K562 (cell line): ENCODE data around the gene C11orf91. TPM values are rescaled to one million over a fixed set of nuclear protein-coding genes. Genes with fewer than 3 reads are reported as not detected.

Experiments used
- ATAC-seq: fragments of 200-7000 bp; cut with Tn5 transposase; 3 replicates; pipeline ENCODE4 v1.9.1; 2020; ENCODE audit warnings: moderate library complexity
- BruUV-seq: library from RNA; stranded (reverse); fragments of 400-500 nt; replicated peaks from 2 replicates; lab custom pipeline; 2021; lab: Mats Ljungman, UMichigan
- CTCF ChIA-PET: fragments of 300-600 bp; formaldehyde crosslinking; extraction: SDS; loops from one replicate; lab custom pipeline; 2021; ENCODE audit warnings: low intra/inter-chr PET ratio; lab: Yijun Ruan, JAX
- POLR2A ChIA-PET: fragments of 300-600, 350-650 bp; sonication (Branson Sonifier 250); formaldehyde crosslinking; extraction: SDS; loops from one replicate; lab custom pipeline; 2021; ENCODE audit warnings: antibody characterized with exemption, inconsistent platforms; lab: Yijun Ruan, JAX
- DNase-seq, 4 experiments: peaks; one replicate each; pipeline versions ENCODE4 v3.0.0 to v3.0.0-alpha.2; 2011 to 2018; ENCODE audit warnings: low spot score in 3 of 4, mixed read lengths in 3 of 4; ENCODE audit errors: extremely low read depth in 1 of 4
- FAIRE-seq: peaks from 2 replicates; lab custom pipeline; 2011; peaks lifted over from hg19 to GRCh38; lab: Jason Lieb, UNC
- H2AFZ ChIP-seq: 2 replicates; pipeline ENCODE4 v1.6.0; 2011; ENCODE audit warnings: low read depth, low read length, control low read depth, inconsistent platforms
- H3K27ac ChIP-seq: fragments of 200-600 bp; 3 replicates; pipeline ENCODE4 v1.8.0; 2011; ENCODE audit warnings: low read depth, mild to moderate bottlenecking, control low read depth, inconsistent platforms, low read length, moderate library complexity, mixed read lengths; ENCODE audit errors: extremely low read depth
- H3K27me3 ChIP-seq, 2 experiments: fragments of 300-600 bp in 1 of 2; 2 replicates in 1 of 2; 3 replicates in 1 of 2; pipeline versions ENCODE4 v1.6.0 to v1.8.0; 2011; ENCODE audit warnings: inconsistent platforms in 2 of 2, low read length in 2 of 2, mild to moderate bottlenecking in 1 of 2, mixed read lengths in 1 of 2, moderate library complexity in 1 of 2; ENCODE audit not compliant: control insufficient read depth in 2 of 2, insufficient read depth in 2 of 2
- H3K36me3 ChIP-seq: fragments of 300-600 bp; 3 replicates; pipeline ENCODE4 v1.8.0; 2011; ENCODE audit warnings: mild to moderate bottlenecking, low read length, inconsistent platforms; ENCODE audit not compliant: control insufficient read depth, insufficient read depth
- H3K4me1 ChIP-seq, 2 experiments: fragments of 200-600 bp in 1 of 2; replicated peaks in 1 of 2; 2 replicates in 1 of 2; 3 replicates in 1 of 2; pipeline versions ENCODE4 v1.5.1 to v1.8.0; 2011; ENCODE audit warnings: inconsistent platforms in 2 of 2, low read length in 2 of 2, mild to moderate bottlenecking in 1 of 2, mixed read lengths in 1 of 2, moderate library complexity in 1 of 2; ENCODE audit not compliant: control insufficient read depth in 2 of 2, insufficient read depth in 2 of 2
- H3K4me2 ChIP-seq: 2 replicates; pipeline ENCODE4 v1.6.1; 2011; ENCODE audit warnings: low read length, control low read depth, inconsistent platforms, mixed read lengths; ENCODE audit not compliant: insufficient read depth
- H3K4me3 ChIP-seq: fragments of 200-600 bp; sonication (generic), shearing (Covaris generic); 2 replicates; pipeline ENCODE4 v1.5.1; 2016; ENCODE audit warnings: control low read depth, inconsistent platforms
- H3K79me2 ChIP-seq: fragments of 200-600 bp; 3 replicates; pipeline ENCODE4 v1.8.0; 2011; ENCODE audit warnings: low read length, inconsistent platforms; ENCODE audit not compliant: control insufficient read depth, insufficient read depth
- H3K9ac ChIP-seq, 2 experiments: 2 replicates each; pipeline versions ENCODE4 v1.6.0 to v1.6.1; 2011; ENCODE audit warnings: low read depth in 2 of 2, low read length in 2 of 2, control low read depth in 1 of 2, inconsistent platforms in 1 of 2, mild to moderate bottlenecking in 1 of 2, mixed read lengths in 1 of 2; ENCODE audit not compliant: insufficient read depth in 1 of 2
- H3K9me1 ChIP-seq: one replicate; pipeline ENCODE4 v1.6.0; 2011; ENCODE audit warnings: inconsistent platforms, mild to moderate bottlenecking, low read length, moderate library complexity; ENCODE audit not compliant: control insufficient read depth, insufficient read depth
- H3K9me3 ChIP-seq: replicated peaks from 2 replicates; pipeline ENCODE4 v1.5.1; 2011; ENCODE audit warnings: low read depth, low read length, inconsistent platforms; ENCODE audit not compliant: control insufficient read depth, insufficient read depth
- H4K20me1 ChIP-seq: replicated peaks from 2 replicates; pipeline ENCODE4 v1.6.1; 2011; ENCODE audit warnings: low read length, inconsistent platforms, mixed read lengths; ENCODE audit not compliant: control insufficient read depth, insufficient read depth
- CEBPB ChIP-seq: fragments of 450-650 bp; IDR thresholded peaks from 2 replicates; pipeline ENCODE4 v1.6.1; 2016; ENCODE audit warnings: missing genetic modification characterization, missing compliant biosample characterization
- CEBPG ChIP-seq, 3 experiments: fragments of 200-800 bp in 1 of 3; sonication (Bioruptor generic) in 1 of 3; sonication (generic) in 1 of 3; formaldehyde crosslinking in 1 of 3; IDR thresholded peaks in 2 of 3; conservative IDR thresholded peaks in 1 of 3; 2 replicates each; pipeline versions ENCODE4 v1.6.1 to v1.8.0; 2016 to 2022; ENCODE audit warnings: missing compliant biosample characterization in 2 of 3, missing genetic modification characterization in 2 of 3, mild to moderate bottlenecking in 1 of 3, missing genetic modification reagents in 1 of 3
- WGBS: fragments of 100-300 bp; shearing (Covaris generic); methylation state at CpG from one replicate; pipeline ENCODE4 v1.1.6; 2016; ENCODE audit warnings: low coverage, mixed read lengths; ENCODE audit not compliant: insufficient coverage; ENCODE audit errors: missing lambda C conversion rate; 5-methylcytosine and 5-hydroxymethylcytosine counted together
- in situ Hi-C: fragments of 300-500 bp; cut with MboI; formaldehyde crosslinking; loops from 4 replicates; pipeline ENCODE4 v1.15.0; 2018; ENCODE audit warnings: inconsistent platforms, mixed read lengths
- intact Hi-C: fragments of 100-400 bp; cut with micrococcal nuclease; formaldehyde crosslinking; loops from 2 replicates; pipeline ENCODE4 v1.14.2; 2022
- polyA plus RNA-seq, 8 experiments: library from polyadenylated mRNA; depleted of rRNA in 4 of 8; stranded (reverse) in 5 of 8; unstranded in 3 of 8; fragments of >200 nt; fragmentation: Nextera tagmentation in 2 of 8; fragmentation: Illumina TruSeq in 1 of 8; extraction: Ambion mirVana in 2 of 8; extraction: Trizol in 1 of 8; gene quantifications; 2 replicates each; pipeline versions ENCODE4 v1.2.1 to v1.2.3, GENCODE V29; 2011 to 2014; ENCODE audit warnings: inconsistent platforms in 1 of 8, missing spikeins in 1 of 8
- total RNA-seq, 7 experiments: library from RNA; depleted of rRNA in 6 of 7; stranded (reverse); fragments of >200 nt in 6 of 7; fragmentation: Illumina TruSeq in 2 of 7; extraction: Trizol in 2 of 7; gene quantifications; 2 replicates each; pipeline versions ENCODE4 v1.2.1 to v1.2.3, GENCODE V29; 2011 to 2021; ENCODE audit warnings: low replicate concordance in 1 of 7
- TF ChIP-seq, protein P1 (sequence below): sonication (generic); formaldehyde crosslinking; IDR thresholded peaks from 2 replicates; pipeline ENCODE4 v1.8.0; 2023; ENCODE audit warnings: missing genetic modification reagents, mild to moderate bottlenecking, borderline replicate concordance

C11orf91 gene
- total and polyA plus RNA-seq, 9 of the 15 experiments (the other 6 are each of a cell fraction or from before 2014, with no cell fraction given), result not detected

GRCh38 chr11:33652930-33653329 lies 47.7 kb downstream of the C11orf91 start:
- Histone ChIP-seq H2AFZ (no peak overlapping the region), H3K4me3 (no peak overlapping the region), H3K9me3 (no peaks in the 10 kb centered on the region), H3K9me1 (no peaks in the 10 kb centered on the region), H3K27me3 (peaks cover 11 to 37% of the 10 kb centered on the region in 2 experiments; a peak in 3 of 5 replicates), H3K27ac (no peak overlapping the region), H3K4me2 (no peak overlapping the region), H3K36me3 (no peaks in the 10 kb centered on the region), H3K79me2 (no peaks in the 10 kb centered on the region), H4K20me1 (no peaks in the 10 kb centered on the region), H3K9ac (no peak overlapping the region), H3K4me1 (no peaks in the 10 kb centered on the region; a peak in 1 of 5 replicates)
- ChIA-PET CTCF (interaction anchor here (0.6 kb wide), 1 partner anchor 1195 kb away, joined by 4 read pairs; no protein-coding TSS in a partner anchor), POLR2A (no interaction called here)
- in situ Hi-C loops, result no loop called here
- intact Hi-C loops, result no loop called here
- ATAC-seq (no peak), DNase-seq (no peak), FAIRE-seq (no peak)
- 4% methylated on average over 3 of the region's 3 CpGs for WGBS
- BruUV-seq, result no TSS peak
- TF ChIP-seq CEBPG (CRISPR knock-in tag; IDR thresholded peaks at IDR 0.05) (no peak), CEBPG (tag; conservative IDR thresholded peaks at IDR 0.05 in 1 of 2, IDR thresholded peaks at IDR 0.05 in 1 of 2) (0 out of 4 replicates have a peak, but pooled peaks of 1 of the 2 experiments have one; percentile 25), CEBPB (peak; percentile 50; the same call in 1 of the 2 replicates)
- TF ChIP-seq, protein P1, sequence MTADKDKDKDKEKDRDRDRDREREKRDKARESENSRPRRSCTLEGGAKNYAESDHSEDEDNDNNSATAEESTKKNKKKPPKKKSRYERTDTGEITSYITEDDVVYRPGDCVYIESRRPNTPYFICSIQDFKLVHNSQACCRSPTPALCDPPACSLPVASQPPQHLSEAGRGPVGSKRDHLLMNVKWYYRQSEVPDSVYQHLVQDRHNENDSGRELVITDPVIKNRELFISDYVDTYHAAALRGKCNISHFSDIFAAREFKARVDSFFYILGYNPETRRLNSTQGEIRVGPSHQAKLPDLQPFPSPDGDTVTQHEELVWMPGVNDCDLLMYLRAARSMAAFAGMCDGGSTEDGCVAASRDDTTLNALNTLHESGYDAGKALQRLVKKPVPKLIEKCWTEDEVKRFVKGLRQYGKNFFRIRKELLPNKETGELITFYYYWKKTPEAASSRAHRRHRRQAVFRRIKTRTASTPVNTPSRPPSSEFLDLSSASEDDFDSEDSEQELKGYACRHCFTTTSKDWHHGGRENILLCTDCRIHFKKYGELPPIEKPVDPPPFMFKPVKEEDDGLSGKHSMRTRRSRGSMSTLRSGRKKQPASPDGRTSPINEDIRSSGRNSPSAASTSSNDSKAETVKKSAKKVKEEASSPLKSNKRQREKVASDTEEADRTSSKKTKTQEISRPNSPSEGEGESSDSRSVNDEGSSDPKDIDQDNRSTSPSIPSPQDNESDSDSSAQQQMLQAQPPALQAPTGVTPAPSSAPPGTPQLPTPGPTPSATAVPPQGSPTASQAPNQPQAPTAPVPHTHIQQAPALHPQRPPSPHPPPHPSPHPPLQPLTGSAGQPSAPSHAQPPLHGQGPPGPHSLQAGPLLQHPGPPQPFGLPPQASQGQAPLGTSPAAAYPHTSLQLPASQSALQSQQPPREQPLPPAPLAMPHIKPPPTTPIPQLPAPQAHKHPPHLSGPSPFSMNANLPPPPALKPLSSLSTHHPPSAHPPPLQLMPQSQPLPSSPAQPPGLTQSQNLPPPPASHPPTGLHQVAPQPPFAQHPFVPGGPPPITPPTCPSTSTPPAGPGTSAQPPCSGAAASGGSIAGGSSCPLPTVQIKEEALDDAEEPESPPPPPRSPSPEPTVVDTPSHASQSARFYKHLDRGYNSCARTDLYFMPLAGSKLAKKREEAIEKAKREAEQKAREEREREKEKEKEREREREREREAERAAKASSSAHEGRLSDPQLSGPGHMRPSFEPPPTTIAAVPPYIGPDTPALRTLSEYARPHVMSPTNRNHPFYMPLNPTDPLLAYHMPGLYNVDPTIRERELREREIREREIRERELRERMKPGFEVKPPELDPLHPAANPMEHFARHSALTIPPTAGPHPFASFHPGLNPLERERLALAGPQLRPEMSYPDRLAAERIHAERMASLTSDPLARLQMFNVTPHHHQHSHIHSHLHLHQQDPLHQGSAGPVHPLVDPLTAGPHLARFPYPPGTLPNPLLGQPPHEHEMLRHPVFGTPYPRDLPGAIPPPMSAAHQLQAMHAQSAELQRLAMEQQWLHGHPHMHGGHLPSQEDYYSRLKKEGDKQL (CRISPR knock-in tag), result no peak
- TF ChIP-seq, all 486 proteins: peak for 2
